Duodenal mucosa (tissue), 2 donors: Measurements from ENCODE around the gene CCDC30.

ENCODE experiments used
- H3K27ac ChIP-seq: one replicate; pipeline ENCODE4 v1.7.0; 2013; ENCODE audit warnings: low read depth, low read length
- H3K27me3 ChIP-seq, 2 donors: one replicate each; pipeline ENCODE4 v1.7.0; 2013; ENCODE audit warnings: low read length in 2 of 2, control low read depth in 1 of 2; ENCODE audit not compliant: insufficient read depth in 2 of 2, control insufficient read depth in 1 of 2
- H3K36me3 ChIP-seq, 2 donors: one replicate each; pipeline ENCODE4 v1.7.0; 2013; ENCODE audit warnings: low read length in 2 of 2, control low read depth in 1 of 2; ENCODE audit not compliant: insufficient read depth in 2 of 2, control insufficient read depth in 1 of 2
- H3K4me1 ChIP-seq, 2 donors: one replicate each; pipeline ENCODE4 v1.7.0; 2013; ENCODE audit warnings: low read length in 2 of 2, control low read depth in 1 of 2; ENCODE audit not compliant: insufficient read depth in 2 of 2, control insufficient read depth in 1 of 2
- H3K4me3 ChIP-seq, 2 donors: one replicate each; pipeline ENCODE4 v1.7.0; 2013; ENCODE audit warnings: low read length in 2 of 2, low read depth in 1 of 2
- H3K9ac ChIP-seq, 2 donors: one replicate each; pipeline ENCODE4 v1.7.0; 2013; ENCODE audit warnings: low read length in 2 of 2, low read depth in 1 of 2
- H3K9me3 ChIP-seq, 2 donors: one replicate each; pipeline ENCODE4 v1.7.0; 2013; ENCODE audit warnings: low read length in 2 of 2, control low read depth in 1 of 2; ENCODE audit not compliant: control insufficient read depth in 1 of 2

CCDC30 gene

GRCh38 chr1:42660907-42661500 is 197.9 kb downstream of the CCDC30 start:
- Histone ChIP-seq H3K4me3 (no peak overlapping the region), H3K27me3 (no peaks in the 10 kb centered on the region), H3K36me3 (peaks cover 15 to 36% of the 10 kb centered on the region in 2 donors), H3K27ac (no peak overlapping the region), H3K4me1 (peaks cover 18 to 25% of the 10 kb centered on the region in 2 donors), H3K9me3 (no peaks in the 10 kb centered on the region), H3K9ac (no peak overlapping the region)

- H3K27me3 ChIP-seq: no peaks in the 10 kb centered on the region
- no peaks in the 10 kb centered on the region for H3K9me3 ChIP-seq
- no peak overlapping the region for H3K27ac ChIP-seq
- H3K36me3 ChIP-seq: peaks cover 28 to 49% of the 10 kb centered on the region in 2 donors
- no peaks in the 10 kb centered on the region for H3K4me1 ChIP-seq
- no peak overlapping the region for H3K9ac ChIP-seq
- no peak overlapping the region for H3K4me3 ChIP-seq
These were observed 206.8 kb downstream of the CCDC30 start for GRCh38 chr1:42669936-42670335.

GRCh38 chr1:42670425-42670824 is 207.3 kb downstream of the CCDC30 start:
- Histone ChIP-seq H3K27me3 (no peaks in the 10 kb centered on the region), H3K4me1 (no peaks in the 10 kb centered on the region), H3K36me3 (peaks cover 33 to 50% of the 10 kb centered on the region in 2 donors), H3K9ac (no peak overlapping the region), H3K4me3 (no peak overlapping the region), H3K9me3 (no peaks in the 10 kb centered on the region), H3K27ac (no peak overlapping the region)

- Histone ChIP-seq H3K4me3 (no peak overlapping the region), H3K4me1 (no peaks in the 10 kb centered on the region), H3K36me3 (peaks cover 11 to 29% of the 10 kb centered on the region in 2 donors), H3K9ac (no peak overlapping the region), H3K27me3 (no peaks in the 10 kb centered on the region), H3K27ac (no peak overlapping the region), H3K9me3 (no peaks in the 10 kb centered on the region)
These were observed 211.1 kb downstream of the CCDC30 start for GRCh38 chr1:42674214-42674613.

- Histone ChIP-seq H3K9me3 (no peaks in the 10 kb centered on the region), H3K4me1 (no peaks in the 10 kb centered on the region), H3K27me3 (no peaks in the 10 kb centered on the region), H3K27ac (no peak overlapping the region), H3K9ac (no peak overlapping the region), H3K4me3 (no peak overlapping the region), H3K36me3 (peaks cover 11 to 29% of the 10 kb centered on the region in 2 donors)
These were observed 211.6 kb downstream of the CCDC30 start for GRCh38 chr1:42674682-42675081.

- Histone ChIP-seq H3K9ac (no peak overlapping the region), H3K9me3 (no peaks in the 10 kb centered on the region), H3K4me3 (no peak overlapping the region), H3K27me3 (no peaks in the 10 kb centered on the region), H3K27ac (no peak overlapping the region), H3K36me3 (peaks cover 11 to 22% of the 10 kb centered on the region in 2 donors), H3K4me1 (peaks cover 2 to 3% of the 10 kb centered on the region in 2 donors)
These were observed 212.4 kb downstream of the CCDC30 start for GRCh38 chr1:42675467-42675866.

- Histone ChIP-seq H3K9me3 (no peaks in the 10 kb centered on the region), H3K4me1 (peaks cover 12% of the 10 kb centered on the region in 2 donors), H3K9ac (no peak overlapping the region), H3K27me3 (no peaks in the 10 kb centered on the region), H3K36me3 (peaks cover 11 to 21% of the 10 kb centered on the region in 2 donors), H3K4me3 (no peak overlapping the region), H3K27ac (no peak overlapping the region)
These were observed 213.5 kb downstream of the CCDC30 start for GRCh38 chr1:42676534-42677087.

GRCh38 chr1:42679364-42679983 is 216.4 kb downstream of the CCDC30 start:
- peaks cover 19 to 22% of the 10 kb centered on the region in 2 donors for H3K4me1 ChIP-seq
- H3K9me3 ChIP-seq: no peaks in the 10 kb centered on the region
- no peak overlapping the region for H3K4me3 ChIP-seq
- H3K36me3 ChIP-seq: peaks cover 11 to 17% of the 10 kb centered on the region in 2 donors
- H3K27me3 ChIP-seq: no peaks in the 10 kb centered on the region
- H3K9ac ChIP-seq: no peak overlapping the region
- no peak overlapping the region for H3K27ac ChIP-seq

GRCh38 chr1:42680055-42680454 is 217.0 kb downstream of the CCDC30 start:
- no peaks in the 10 kb centered on the region for H3K9me3 ChIP-seq
- H3K36me3 ChIP-seq: peaks cover 6 to 12% of the 10 kb centered on the region in 2 donors
- no peaks in the 10 kb centered on the region for H3K27me3 ChIP-seq
- no peak overlapping the region for H3K4me3 ChIP-seq
- H3K9ac ChIP-seq: no peak overlapping the region
- peaks cover 25 to 28% of the 10 kb centered on the region in 2 donors for H3K4me1 ChIP-seq
- H3K27ac ChIP-seq: no peak overlapping the region

- peaks cover 0 to 3% of the 10 kb centered on the region in 2 donors for H3K36me3 ChIP-seq
- H3K9me3 ChIP-seq: no peaks in the 10 kb centered on the region
- H3K4me3 ChIP-seq: peak overlapping the region; percentile 84 to 93
- peak overlapping the region; percentile 61 for H3K27ac ChIP-seq
- H3K27me3 ChIP-seq: no peaks in the 10 kb centered on the region
- H3K9ac ChIP-seq: peak overlapping the region; percentile 81 to 96
- H3K4me1 ChIP-seq: peaks cover 36 to 38% of the 10 kb centered on the region in 2 donors
These were observed 218.0 kb downstream of the CCDC30 start for GRCh38 chr1:42680921-42681683.
